ENCODE results near the gene RIMS3.
"Not testable (repeated sequence)": the region's sequence is repeated elsewhere in the genome, so short reads cannot be mapped to it uniquely, and the experiment has no call there.

RIMS3 gene

GRCh38 chr1:40630488-40631223 is 34.8 kb downstream of the RIMS3 start:
- DNase-seq (ENCODE audit: low spot score) = peak; percentile 72

- DNase-seq (ENCODE audit: low spot score) = not testable (repeated sequence)
These were observed 35.9 kb downstream of the RIMS3 start for GRCh38 chr1:40629546-40629945.

- no peak for DNase-seq (ENCODE audit: low spot score)
These were observed 36.6 kb downstream of the RIMS3 start for GRCh38 chr1:40628903-40629292.

- no peak for DNase-seq (ENCODE audit: low spot score)
These were observed 37.2 kb downstream of the RIMS3 start for GRCh38 chr1:40627987-40628902.

- DNase-seq (ENCODE audit: low spot score) = no peak
These were observed 39.1 kb downstream of the RIMS3 start for GRCh38 chr1:40626383-40626770.

- DNase-seq (ENCODE audit: low spot score) = no peak
These were observed 39.8 kb downstream of the RIMS3 start for GRCh38 chr1:40625476-40626382.

GRCh38 chr1:40625076-40625475 is 40.4 kb downstream of the RIMS3 start:
- no peak for DNase-seq (ENCODE audit: low spot score)

- DNase-seq (ENCODE audit: low spot score) = peak; percentile 30
These were observed 42.4 kb downstream of the RIMS3 start for GRCh38 chr1:40622936-40623629.

- DNase-seq (ENCODE audit: low spot score) = peak; percentile 26
These were observed 43.5 kb downstream of the RIMS3 start for GRCh38 chr1:40621821-40622450.

- DNase-seq (ENCODE audit: low spot score) = no peak
These were observed 44.8 kb downstream of the RIMS3 start for GRCh38 chr1:40620586-40621210.

GRCh38 chr1:40620150-40620549 is 45.3 kb downstream of the RIMS3 start:
- DNase-seq (ENCODE audit: low spot score) = peak; percentile 18

- DNase-seq (ENCODE audit: low spot score) = no peak
These were observed 47.4 kb downstream of the RIMS3 start for GRCh38 chr1:40618108-40618507.

- DNase-seq (ENCODE audit: low spot score) = peak; percentile 72
These were observed 53.1 kb downstream of the RIMS3 start for GRCh38 chr1:40612345-40612831.

GRCh38 chr1:40610156-40610555 is 55.3 kb downstream of the RIMS3 start:
- DNase-seq (ENCODE audit: low spot score) = no peak

GRCh38 chr1:40607921-40608320 is 57.6 kb downstream of the RIMS3 start:
- DNase-seq (ENCODE audit: low spot score) = no peak

- DNase-seq (ENCODE audit: low spot score) = no peak
These were observed 58.5 kb downstream of the RIMS3 start for GRCh38 chr1:40606978-40607377.

GRCh38 chr1:40606194-40606593 is 59.3 kb downstream of the RIMS3 start:
- DNase-seq (ENCODE audit: low spot score) = no peak

- DNase-seq (ENCODE audit: low spot score) = no peak
These were observed 65.6 kb downstream of the RIMS3 start for GRCh38 chr1:40599926-40600325.

- no peak for DNase-seq (ENCODE audit: low spot score)
These were observed 69.9 kb downstream of the RIMS3 start for GRCh38 chr1:40595623-40596022.

GRCh38 chr1:40594187-40594531 is 71.3 kb downstream of the RIMS3 start:
- DNase-seq (ENCODE audit: low spot score) = no peak
